ENCODE results near the gene CUL3. TPM values are rescaled to one million over a fixed set of nuclear protein-coding genes. Genes with fewer than 3 reads are reported as not detected.
A peak's percentile ranks its signal among the peaks of the same experiment; 100 is the strongest.
"Not testable (repeated sequence)": the region's sequence is repeated elsewhere in the genome, so short reads cannot be mapped to it uniquely, and the experiment has no call there.

Gene CUL3
- total RNA-seq, 2 experiments from 2014 or later = 115 TPM

- peaks cover 16% of the 10 kb centered on the region for H3K4me1 ChIP-seq (ENCODE audit: insufficient read depth, low read length)
- no peak for TF ChIP-seq CTCF (IDR thresholded peaks at IDR 0.05)
- no peaks in the 10 kb centered on the region for H3K27me3 Mint-ChIP-seq
- no peak overlapping the region for H3K4me3 ChIP-seq (ENCODE audit: low read length)
- peaks cover 42% of the 10 kb centered on the region for H3K36me3 Mint-ChIP-seq (ENCODE audit: low read depth)
- POLR2A ChIA-PET = no interaction called here
- H3K27me3 ChIP-seq (ENCODE audit: control insufficient read depth in 1 of 2, insufficient read depth in 2 of 2, low read length in 2 of 2) = no peaks in the 10 kb centered on the region
- H3K9me3 Mint-ChIP-seq = no peaks in the 10 kb centered on the region
- H3K36me3 ChIP-seq (ENCODE audit: insufficient read depth, low read length) = peaks cover 3% of the 10 kb centered on the region
- peaks cover 67% of the 10 kb centered on the region for H3K4me1 Mint-ChIP-seq (ENCODE audit: low read depth)
- H3K27ac Mint-ChIP-seq = peak overlapping the region; percentile 75
- ATAC-seq (ENCODE audit: poor library complexity) = peak; percentile 41
- peak overlapping the region; percentile 44 for H3K4me3 Mint-ChIP-seq
- CTCF ChIA-PET = interaction anchor here (0.6 to 1.2 kb wide), 2 partner anchors 12 to 15 kb away, joined by 3 read pairs; no protein-coding TSS in a partner anchor
- DNase-seq = peak in 5 of 14 experiments; percentile 13 to 30 (median 23)
- no peaks in the 10 kb centered on the region for H3K9me3 ChIP-seq (ENCODE audit: control insufficient read depth in 1 of 2, insufficient read depth in 1 of 2, low read length in 2 of 2)
- intact Hi-C loops (cut with DNase I, micrococcal nuclease) = no loop called here
- H3K27ac ChIP-seq (ENCODE audit: low read depth in 1 of 2, low read length in 2 of 2) = no peak overlapping the region
These were observed 65.1 kb downstream of the CUL3 start for GRCh38 chr2:224520064-224520463.

GRCh38 chr2:224518806-224519580 lies 66.2 kb downstream of the CUL3 start:
- ATAC-seq (ENCODE audit: poor library complexity) (no peak), DNase-seq (no peak)
- intact Hi-C loops (cut with DNase I, micrococcal nuclease) = loop anchor here in 1 of 2 experiments (5.0 kb wide), 1 partner anchor 123 kb away; no protein-coding TSS in a partner anchor
- no peaks in the 10 kb centered on the region for H3K27me3 ChIP-seq (ENCODE audit: control insufficient read depth in 1 of 2, insufficient read depth in 2 of 2, low read length in 2 of 2)
- H3K9me3 ChIP-seq (ENCODE audit: control insufficient read depth in 1 of 2, insufficient read depth in 1 of 2, low read length in 2 of 2) = no peaks in the 10 kb centered on the region
- peaks cover 51% of the 10 kb centered on the region for H3K36me3 Mint-ChIP-seq (ENCODE audit: low read depth)
- H3K4me1 Mint-ChIP-seq (ENCODE audit: low read depth) = peaks cover 65% of the 10 kb centered on the region
- TF ChIP-seq CTCF (IDR thresholded peaks at IDR 0.05) = no peak
- CTCF ChIA-PET = no interaction called here
- no peak overlapping the region for H3K27ac ChIP-seq (ENCODE audit: low read depth in 1 of 2, low read length in 2 of 2)
- H3K27me3 Mint-ChIP-seq = no peaks in the 10 kb centered on the region
- H3K36me3 ChIP-seq (ENCODE audit: insufficient read depth, low read length) = peaks cover 5% of the 10 kb centered on the region
- peak overlapping the region; percentile 9 for H3K27ac Mint-ChIP-seq
- no peak overlapping the region for H3K4me3 Mint-ChIP-seq
- H3K9me3 Mint-ChIP-seq = no peaks in the 10 kb centered on the region
- peaks cover 14% of the 10 kb centered on the region for H3K4me1 ChIP-seq (ENCODE audit: insufficient read depth, low read length)
- POLR2A ChIA-PET = no interaction called here
- no peak overlapping the region for H3K4me3 ChIP-seq (ENCODE audit: low read length)

- no peak for ATAC-seq (ENCODE audit: poor library complexity)
- Mint-ChIP-seq H3K27me3 (no peaks in the 10 kb centered on the region), H3K9me3 (no peaks in the 10 kb centered on the region), H3K4me3 (no peak overlapping the region), H3K4me1 (ENCODE audit: low read depth) (peaks cover 60% of the 10 kb centered on the region), H3K27ac (peak overlapping the region; percentile 9), H3K36me3 (ENCODE audit: low read depth) (peaks cover 53% of the 10 kb centered on the region)
- no peak for TF ChIP-seq CTCF (IDR thresholded peaks at IDR 0.05)
- Histone ChIP-seq H3K27me3 (ENCODE audit: control insufficient read depth in 1 of 2, insufficient read depth in 2 of 2, low read length in 2 of 2) (no peaks in the 10 kb centered on the region), H3K27ac (ENCODE audit: low read depth in 1 of 2, low read length in 2 of 2) (no peak overlapping the region), H3K4me3 (ENCODE audit: low read length) (no peak overlapping the region), H3K36me3 (ENCODE audit: insufficient read depth, low read length) (peaks cover 12% of the 10 kb centered on the region), H3K4me1 (ENCODE audit: insufficient read depth, low read length) (peaks cover 13% of the 10 kb centered on the region), H3K9me3 (ENCODE audit: control insufficient read depth in 1 of 2, insufficient read depth in 1 of 2, low read length in 2 of 2) (no peaks in the 10 kb centered on the region)
- intact Hi-C loops (cut with DNase I, micrococcal nuclease) = loop anchor here in 1 of 2 experiments (5.0 kb wide), 1 partner anchor 124 kb away; no protein-coding TSS in a partner anchor
- ChIA-PET CTCF (no interaction called here), POLR2A (no interaction called here)
- peak in 1 of 14 experiments; percentile 24 for DNase-seq
These were observed 67.2 kb downstream of the CUL3 start for GRCh38 chr2:224517963-224518362.

- Histone ChIP-seq H3K36me3 (ENCODE audit: insufficient read depth, low read length) (peaks cover 23% of the 10 kb centered on the region), H3K4me1 (ENCODE audit: insufficient read depth, low read length) (peaks cover 11% of the 10 kb centered on the region)
- H3K27me3 ChIP-seq (ENCODE audit: control insufficient read depth in 1 of 2, insufficient read depth in 2 of 2, low read length in 2 of 2); POLR2A ChIA-PET; CTCF ChIA-PET; H3K4me3 Mint-ChIP-seq; H3K27me3 Mint-ChIP-seq; H3K9me3 Mint-ChIP-seq; ATAC-seq (ENCODE audit: poor library complexity); H3K27ac Mint-ChIP-seq; H3K4me3 ChIP-seq (ENCODE audit: low read length); H3K9me3 ChIP-seq (ENCODE audit: control insufficient read depth in 1 of 2, insufficient read depth in 1 of 2, low read length in 2 of 2); DNase-seq; H3K27ac ChIP-seq (ENCODE audit: low read depth in 1 of 2, low read length in 2 of 2): not testable (repeated sequence)
- Mint-ChIP-seq H3K4me1 (ENCODE audit: low read depth) (peaks cover 62% of the 10 kb centered on the region), H3K36me3 (ENCODE audit: low read depth) (peaks cover 65% of the 10 kb centered on the region)
- intact Hi-C loops (cut with DNase I, micrococcal nuclease) = loop anchor here in 1 of 2 experiments (5.0 kb wide), 1 partner anchor 126 kb away; no protein-coding TSS in a partner anchor
These were observed 68.8 kb downstream of the CUL3 start for GRCh38 chr2:224516393-224516792.

Data from CD4-positive, alpha-beta T cell (primary cell).